A549 treated with DMSO at 1 μM for 4 hours (cell line): ENCODE measurements around the gene MFRP. TPM values are rescaled to one million over a fixed set of nuclear protein-coding genes. Genes with fewer than 3 reads are reported as not detected.

Experiments used
- total RNA-seq: library from RNA; stranded (reverse); fragments of 200-300 nt; extraction: Qiagen RNA extraction; gene quantifications from 5 replicates; pipeline ENCODE4 v1.2.3, GENCODE V29; 2022; ENCODE audit warnings: low read depth

Gene MFRP
- not detected in 5 replicates for total RNA-seq

DNA sequence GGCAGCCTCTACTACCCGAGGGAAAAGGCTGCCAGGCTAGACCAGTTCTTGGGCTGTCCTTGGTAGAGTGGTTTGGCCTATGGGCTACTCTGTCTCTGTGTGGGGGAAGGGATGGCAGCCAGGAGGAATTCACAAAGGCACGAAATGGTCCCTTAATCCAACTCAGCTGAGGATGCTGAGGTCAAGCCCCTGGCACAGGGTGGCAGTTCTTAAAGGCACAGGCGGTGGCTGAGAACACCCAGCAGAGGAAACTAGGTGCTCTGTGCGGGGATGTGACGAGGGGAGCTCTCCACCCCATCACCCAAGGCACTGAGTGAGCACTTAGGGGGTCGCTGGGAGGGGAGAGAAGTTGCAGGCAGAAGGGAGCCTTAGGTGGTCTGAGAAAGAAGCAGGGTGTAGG, at the start of gene MFRP:
MFRP (minus strand) TSS at position 101 of the 400 bp plus-strand sequence. CDS start 192 bp downstream, outside the sequence.

DNA sequence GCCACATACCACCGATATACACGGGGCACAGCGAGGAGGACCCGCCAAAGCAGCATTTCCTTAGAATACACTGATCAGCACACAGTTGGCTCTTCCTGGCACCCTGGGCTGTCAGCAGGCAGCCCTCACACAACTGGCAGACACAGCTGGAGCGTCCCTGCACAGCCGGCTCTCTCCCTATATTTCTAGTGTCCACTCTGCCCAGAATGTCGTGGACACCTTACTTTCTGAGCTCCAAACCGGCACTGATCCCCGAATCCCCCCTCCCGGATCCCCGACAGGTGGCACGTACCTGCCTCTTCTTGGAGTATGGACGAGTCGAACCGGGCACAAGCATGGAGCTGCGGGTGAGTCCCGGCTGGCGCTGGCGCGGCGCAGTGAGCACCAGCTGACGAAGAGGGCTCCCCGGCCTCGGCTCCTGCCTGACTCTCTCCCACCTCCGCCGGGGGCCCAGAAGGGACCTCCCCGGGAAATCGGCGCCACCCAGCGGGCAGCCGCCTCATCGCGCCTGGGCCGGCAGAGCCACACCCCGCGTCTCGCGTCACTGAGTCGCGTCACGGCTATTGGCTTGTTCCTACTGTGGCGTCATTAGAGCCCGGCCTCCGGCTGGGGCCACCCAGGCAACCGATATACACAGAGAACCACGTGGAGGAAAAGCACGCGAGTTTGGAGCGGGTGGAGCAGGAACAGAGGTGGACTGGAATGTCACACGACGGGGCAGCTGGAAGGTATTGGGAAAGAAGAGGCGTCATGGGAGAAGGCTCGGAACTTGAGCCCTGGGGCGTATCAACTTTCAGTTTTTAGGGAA, 34.9 kb upstream of the MFRP start, which contains the start of gene USP2:
USP2 (minus strand) TSS at position 510 of the 808 bp plus-strand sequence. CDS start 8,210 bp downstream, outside the sequence.

DNA sequence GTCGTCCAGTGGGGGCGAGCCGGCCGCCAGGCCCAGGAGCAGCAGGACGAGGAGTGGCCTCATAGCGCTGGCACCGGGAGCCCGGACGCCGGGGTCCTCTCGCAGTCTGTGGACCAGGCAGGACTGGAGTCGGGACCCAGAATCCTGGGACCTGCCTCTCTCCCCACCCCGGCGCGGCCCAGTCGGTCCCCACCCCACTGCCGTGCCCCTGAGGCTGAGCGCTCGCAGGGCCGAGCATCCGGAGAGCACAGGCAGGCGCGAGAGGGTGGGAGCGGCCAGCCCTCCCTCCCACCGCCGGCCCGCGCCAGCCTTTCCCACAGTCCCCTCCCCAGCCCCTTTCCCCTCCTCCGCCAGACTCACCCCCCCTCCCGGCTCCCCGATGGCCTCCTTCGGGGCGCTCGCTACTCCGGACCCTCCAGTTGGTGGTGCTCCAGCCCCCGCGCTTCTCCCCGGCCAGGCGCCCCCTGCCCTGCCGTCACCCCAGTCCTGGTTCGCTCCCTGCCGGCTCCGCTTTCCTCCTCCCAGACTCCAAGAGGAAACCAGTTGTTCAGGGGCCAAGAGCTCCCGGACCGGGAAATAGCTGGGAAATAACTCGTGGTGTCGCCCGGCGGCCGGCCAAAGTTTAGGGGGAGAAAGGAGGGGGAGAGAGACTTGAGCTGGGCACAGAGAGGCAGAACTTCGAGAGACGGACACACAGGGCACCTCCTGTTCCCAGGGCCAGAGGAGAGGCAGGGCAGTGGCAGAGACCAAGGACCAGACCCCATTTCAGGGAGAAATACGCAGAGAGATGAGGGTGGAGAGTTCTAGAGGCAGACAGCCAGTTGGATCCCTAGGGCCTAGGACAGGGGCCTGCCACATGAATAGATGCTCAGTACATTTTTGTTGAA, 5.9 kb downstream of the MFRP start, which contains the start of gene C1QTNF5:
C1QTNF5 (minus strand) TSS at position 549 of the 887 bp plus-strand sequence; CDS start at position 63, 486 bp downstream.

DNA sequence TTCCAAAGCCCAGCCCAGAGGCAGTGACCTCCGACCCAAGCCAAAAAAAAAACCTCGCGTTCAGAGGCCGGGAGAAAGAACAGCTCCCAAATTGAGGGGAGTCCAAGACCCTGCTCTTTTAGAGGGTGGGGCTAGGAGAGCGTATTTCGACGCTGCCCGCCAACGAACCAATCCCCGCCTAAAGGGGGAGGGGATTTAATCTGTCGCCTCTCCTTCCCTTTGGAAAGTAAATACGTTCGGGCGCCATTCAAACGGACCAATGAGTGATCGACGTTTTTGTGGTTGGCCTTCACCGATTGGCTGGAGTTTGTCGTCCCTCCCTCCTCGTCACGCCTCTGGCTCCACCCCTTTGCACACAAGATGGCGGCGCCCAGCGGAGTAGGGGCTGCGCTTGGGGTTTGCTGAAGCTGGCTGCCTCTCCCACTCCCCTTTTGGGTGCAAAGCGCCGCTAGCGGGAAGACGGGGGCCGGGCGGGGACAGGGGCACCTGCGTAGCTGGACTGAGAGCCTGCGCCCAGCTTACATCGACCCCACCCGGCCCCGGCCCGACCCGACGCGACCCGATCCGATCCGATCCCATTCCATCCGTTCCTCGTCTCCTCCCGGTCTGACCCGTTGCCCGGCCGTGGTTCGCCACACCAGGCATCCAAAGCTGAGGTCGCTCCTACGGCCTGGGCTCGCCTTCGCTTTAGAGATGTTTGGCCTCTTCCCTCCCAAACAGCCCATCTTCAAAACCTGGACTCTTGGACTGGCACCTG, 12.2 kb downstream of the MFRP start, which contains the start of gene RNF26:
RNF26 (plus strand) TSS at position 354 of the 757 bp plus-strand sequence. CDS start 596 bp downstream, outside the sequence.

DNA sequence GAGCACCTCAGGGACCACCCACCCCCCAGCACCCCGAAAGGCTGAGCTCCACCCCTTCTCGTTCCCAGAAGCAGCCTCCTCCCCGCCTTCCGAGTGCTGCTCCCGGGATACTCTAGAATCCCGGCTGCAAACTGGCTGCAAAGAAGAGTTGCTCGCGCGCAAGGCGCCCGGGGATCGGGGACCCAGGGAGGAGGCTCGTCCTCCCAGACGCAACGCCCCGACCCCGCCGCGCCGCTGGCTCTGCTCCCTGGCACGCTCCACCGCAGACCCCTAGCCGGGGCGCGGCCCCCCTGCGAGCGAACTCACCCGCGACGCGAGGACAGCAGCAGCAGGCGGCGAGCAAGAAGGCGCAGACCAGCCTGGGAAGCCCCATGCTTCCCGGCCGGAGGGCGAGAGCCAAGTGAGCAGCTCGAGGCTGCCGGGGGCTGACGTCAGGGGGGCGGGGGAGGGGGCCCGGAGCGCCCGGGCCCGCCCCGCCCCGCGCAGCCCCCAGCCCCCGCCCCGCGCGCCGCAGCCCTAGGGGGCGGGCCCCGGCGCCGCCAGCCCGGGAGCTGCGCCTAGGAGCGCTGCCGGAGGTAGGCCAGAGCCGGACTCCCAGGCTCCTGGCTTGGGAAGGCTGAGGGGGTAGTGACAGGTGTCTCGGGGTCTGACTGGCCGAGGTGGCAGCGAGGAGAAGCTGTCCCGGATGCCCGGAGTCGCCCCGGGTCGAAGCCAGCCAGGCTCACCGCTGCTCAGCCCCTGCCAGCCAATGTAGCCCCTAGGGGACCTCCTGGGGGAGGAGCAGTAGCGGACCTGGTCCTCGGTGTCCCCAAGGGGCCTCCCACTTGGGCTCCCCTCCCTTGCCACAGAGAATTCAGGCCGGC, 29.5 kb downstream of the MFRP start, which contains the start of gene MCAM:
MCAM (minus strand) TSS at position 402 of the 863 bp plus-strand sequence; CDS start at position 373, 29 bp downstream.

Other genes with a start within 250 kb of the MFRP start
- gene DPAGT1, start 244.9 kb downstream of the MFRP start, total RNA-seq, result 35.9 to 44.7 TPM (median 42.6 TPM) in 5 replicates
- 5.2 to 7.0 TPM (median 6.6 TPM) in 5 replicates for gene C2CD2L, start 239.4 kb downstream of the MFRP start, total RNA-seq
- 10.4 to 11.9 TPM (median 10.9 TPM) in 5 replicates for gene HINFP, start 225.1 kb downstream of the MFRP start, total RNA-seq
- 0.19 to 0.36 TPM (median 0.25 TPM) in 5 replicates for gene ABCG4, start 197.7 kb downstream of the MFRP start, total RNA-seq
- gene NLRX1, start 178.0 kb downstream of the MFRP start, total RNA-seq, result 9.3 to 11.7 TPM (median 11.5 TPM) in 5 replicates
- 0.07 to 0.25 TPM (median 0.17 TPM) in 3 of 5 replicates, not detected in the others for gene NHERF4, start 161.2 kb downstream of the MFRP start, total RNA-seq
- 7.8 to 11.6 TPM (median 10.8 TPM) in 5 replicates for gene CBL, start 140.4 kb downstream of the MFRP start, total RNA-seq
- gene MCAM, start 29.6 kb downstream of the MFRP start, total RNA-seq, result 10.4 to 13.7 TPM (median 11.8 TPM) in 5 replicates
- gene RNF26, start 12.2 kb downstream of the MFRP start, total RNA-seq, result 32.7 to 44.8 TPM (median 36.3 TPM) in 5 replicates
- gene C1QTNF5, start 5.8 kb downstream of the MFRP start, total RNA-seq, result not detected in 5 replicates
- 0.32 to 0.58 TPM (median 0.38 TPM) in 5 replicates for gene USP2, start 35.0 kb upstream of the MFRP start, total RNA-seq
- gene THY1, start 76.5 kb upstream of the MFRP start, total RNA-seq, result 10.4 to 20.1 TPM (median 12.8 TPM) in 5 replicates